NB4 (cell line): ENCODE results near the gene LILRA1.

Experiments
- POLR2A ChIP-seq: IDR thresholded peaks from 2 replicates; pipeline ENCODE4 v1.6.1; 2011; ENCODE audit warnings: mild to moderate bottlenecking; ENCODE audit not compliant: insufficient read length; ENCODE audit errors: extremely low read depth
- TF ChIP-seq, protein P1 (sequence below): IDR thresholded peaks from one replicate; pipeline ENCODE4 v1.5.1; 2012; ENCODE audit warnings: low read depth, low read length

DNA sequence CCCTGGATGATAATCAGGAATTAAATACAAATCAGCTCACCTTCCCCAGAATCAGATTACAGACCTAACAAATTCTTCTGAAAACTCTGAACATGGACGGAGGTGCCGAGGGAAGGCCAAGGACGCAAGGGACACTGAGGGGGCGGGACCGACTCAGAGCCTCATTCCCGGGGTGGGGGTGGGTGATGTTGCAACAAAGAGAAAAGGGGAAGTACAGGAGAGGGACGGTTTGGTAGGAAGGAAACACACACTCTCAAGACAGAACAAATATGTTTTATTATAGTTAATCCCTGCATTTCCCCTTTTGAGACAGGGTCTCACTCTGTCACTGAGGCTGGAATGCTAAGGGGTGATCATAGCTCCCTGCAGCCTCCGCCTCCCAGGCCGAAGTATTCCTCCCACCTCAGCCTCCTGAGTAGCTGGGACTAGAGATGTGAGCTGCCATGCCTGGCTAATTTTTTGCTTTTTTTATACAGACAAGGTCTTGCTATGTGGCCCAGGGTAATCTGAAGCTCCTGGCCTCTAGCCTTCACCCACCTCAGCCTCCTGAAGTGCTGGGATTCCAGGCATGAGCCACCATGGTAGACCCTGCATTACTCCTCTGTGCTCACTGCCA, 20.6 kb upstream of the LILRA1 start:
- TF ChIP-seq, protein P1, sequence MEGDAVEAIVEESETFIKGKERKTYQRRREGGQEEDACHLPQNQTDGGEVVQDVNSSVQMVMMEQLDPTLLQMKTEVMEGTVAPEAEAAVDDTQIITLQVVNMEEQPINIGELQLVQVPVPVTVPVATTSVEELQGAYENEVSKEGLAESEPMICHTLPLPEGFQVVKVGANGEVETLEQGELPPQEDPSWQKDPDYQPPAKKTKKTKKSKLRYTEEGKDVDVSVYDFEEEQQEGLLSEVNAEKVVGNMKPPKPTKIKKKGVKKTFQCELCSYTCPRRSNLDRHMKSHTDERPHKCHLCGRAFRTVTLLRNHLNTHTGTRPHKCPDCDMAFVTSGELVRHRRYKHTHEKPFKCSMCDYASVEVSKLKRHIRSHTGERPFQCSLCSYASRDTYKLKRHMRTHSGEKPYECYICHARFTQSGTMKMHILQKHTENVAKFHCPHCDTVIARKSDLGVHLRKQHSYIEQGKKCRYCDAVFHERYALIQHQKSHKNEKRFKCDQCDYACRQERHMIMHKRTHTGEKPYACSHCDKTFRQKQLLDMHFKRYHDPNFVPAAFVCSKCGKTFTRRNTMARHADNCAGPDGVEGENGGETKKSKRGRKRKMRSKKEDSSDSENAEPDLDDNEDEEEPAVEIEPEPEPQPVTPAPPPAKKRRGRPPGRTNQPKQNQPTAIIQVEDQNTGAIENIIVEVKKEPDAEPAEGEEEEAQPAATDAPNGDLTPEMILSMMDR: no peak
- no peak for TF ChIP-seq POLR2A
